GOT3 (cell line): ENCODE measurements around the gene SRMS.

Source experiments
- DNase-seq: peaks from one replicate; lab custom pipeline; 2025; ENCODE audit warnings: mixed read lengths; lab: John Stamatoyannopoulos, UW

Gene SRMS

GRCh38 chr20:63538204-63539091, 9.1 kb downstream of the SRMS start:
- DNase-seq, result no peak

- peak; percentile 52 for DNase-seq
These were observed 9.9 kb downstream of the SRMS start for GRCh38 chr20:63537525-63538203.

GRCh38 chr20:63536997-63537524, 10.5 kb downstream of the SRMS start, which contains the start of gene PTK6:
Gene PTK6 (minus strand): TSS chr20:63537376. CDS start chr20:63537314, 62 bp downstream.
- no peak for DNase-seq

- DNase-seq, result no peak
These were observed 11.1 kb downstream of the SRMS start for GRCh38 chr20:63536241-63536977.

GRCh38 chr20:63534831-63535651, 12.5 kb downstream of the SRMS start:
- no peak for DNase-seq

GRCh38 chr20:63534427-63534830, 13.1 kb downstream of the SRMS start:
- no peak for DNase-seq

- no peak for DNase-seq
These were observed 13.6 kb downstream of the SRMS start for GRCh38 chr20:63533871-63534393.

GRCh38 chr20:63533388-63533787, 14.2 kb downstream of the SRMS start:
- DNase-seq, result no peak

- no peak for DNase-seq
These were observed 15.0 kb downstream of the SRMS start for GRCh38 chr20:63532449-63532971.

GRCh38 chr20:63531686-63532448, 15.7 kb downstream of the SRMS start:
- DNase-seq, result no peak

- no peak for DNase-seq
These were observed 16.8 kb downstream of the SRMS start for GRCh38 chr20:63530788-63531160.

GRCh38 chr20:63529861-63530787, 17.4 kb downstream of the SRMS start:
- DNase-seq, result no peak

- DNase-seq, result no peak
These were observed 18.2 kb downstream of the SRMS start for GRCh38 chr20:63529180-63529860.

- DNase-seq, result no peak
These were observed 20.4 kb downstream of the SRMS start for GRCh38 chr20:63527184-63527583.

- no peak for DNase-seq
These were observed 21.6 kb downstream of the SRMS start for GRCh38 chr20:63525971-63526370.

GRCh38 chr20:63525185-63525584, 22.4 kb downstream of the SRMS start:
- no peak for DNase-seq

- no peak for DNase-seq
These were observed 24.5 kb downstream of the SRMS start for GRCh38 chr20:63522981-63523611.
